ENCODE measurements around the gene STARD3NL.
A peak's percentile ranks its signal among the peaks of the same experiment; 100 is the strongest.

STARD3NL gene

DNA sequence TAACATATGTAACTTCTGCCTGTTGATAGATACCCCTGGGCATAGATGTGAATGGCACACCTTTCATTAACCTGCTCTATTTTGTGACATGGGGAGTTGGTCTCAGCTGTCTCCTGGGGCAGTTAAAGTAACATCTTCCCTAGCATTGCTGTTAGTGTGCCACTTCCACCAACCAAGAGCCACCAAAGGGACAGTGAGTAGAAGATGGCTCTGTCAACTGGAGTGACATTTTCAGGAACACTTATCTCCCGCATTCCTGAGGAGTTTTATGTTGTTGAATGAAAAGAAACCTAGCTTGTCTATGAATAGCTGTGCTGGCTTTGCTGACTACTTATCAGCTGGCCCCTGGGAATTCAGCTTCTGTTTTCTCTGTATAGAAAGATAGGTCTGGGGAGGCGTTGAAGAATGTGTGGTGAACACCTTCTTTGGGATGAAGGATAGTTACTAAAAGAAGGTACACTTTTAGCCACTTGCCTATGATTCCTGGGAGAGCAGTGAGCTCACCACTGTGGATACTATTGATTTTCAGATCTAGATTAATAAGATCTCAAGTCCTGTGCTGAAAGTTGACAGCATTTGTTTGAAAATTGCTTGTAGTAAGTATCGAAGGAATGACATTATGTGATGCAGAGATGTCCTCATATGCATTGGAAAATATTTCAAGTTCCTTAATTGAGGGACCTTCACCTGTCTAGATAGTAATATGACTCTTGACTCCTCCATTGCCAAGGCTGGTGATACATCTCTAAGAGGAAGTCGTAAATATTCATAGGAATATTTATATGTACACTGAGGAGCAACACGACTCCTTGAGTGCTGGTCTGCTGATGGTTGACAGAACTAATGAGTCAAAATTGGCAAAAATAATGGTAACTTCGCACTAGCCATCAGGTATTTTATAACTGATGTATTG, 7.6 kb downstream of the STARD3NL start:
- DNase-seq (ENCODE audit: low read depth): no peak

DNA sequence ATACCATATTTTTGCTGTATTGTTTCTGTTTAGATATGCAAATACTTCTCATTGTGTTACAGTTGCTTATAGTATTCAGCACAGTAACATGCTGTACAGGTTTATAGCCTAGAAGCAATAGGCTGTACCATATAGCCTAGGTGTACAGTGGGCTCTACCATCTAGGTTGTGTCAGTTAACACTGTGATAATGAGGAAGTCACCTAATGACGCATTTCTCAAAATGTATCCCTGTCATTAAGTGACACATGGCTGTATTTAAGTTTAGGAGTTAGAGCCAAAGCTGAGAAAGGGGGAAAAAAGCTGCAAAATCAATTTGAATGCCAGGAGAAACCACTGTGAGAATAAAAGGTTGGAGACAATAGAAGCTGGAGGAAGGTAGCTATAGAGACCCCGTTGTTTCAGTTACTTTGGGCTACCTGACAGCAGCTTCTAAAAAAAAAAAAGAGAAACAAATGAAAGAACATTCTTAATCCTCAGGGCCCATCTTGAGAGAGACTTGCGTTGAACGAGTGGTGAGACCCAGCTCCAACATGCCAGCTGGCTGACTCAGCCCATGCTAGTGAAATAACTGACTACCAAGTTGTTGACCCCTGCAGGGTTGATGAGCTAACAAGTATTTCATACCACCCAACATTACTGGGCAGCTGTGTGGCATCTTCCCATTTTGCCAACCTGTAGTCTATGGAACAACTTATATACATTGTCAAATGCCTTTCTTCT, 8.7 kb downstream of the STARD3NL start:
- DNase-seq (ENCODE audit: low read depth): no peak

DNA sequence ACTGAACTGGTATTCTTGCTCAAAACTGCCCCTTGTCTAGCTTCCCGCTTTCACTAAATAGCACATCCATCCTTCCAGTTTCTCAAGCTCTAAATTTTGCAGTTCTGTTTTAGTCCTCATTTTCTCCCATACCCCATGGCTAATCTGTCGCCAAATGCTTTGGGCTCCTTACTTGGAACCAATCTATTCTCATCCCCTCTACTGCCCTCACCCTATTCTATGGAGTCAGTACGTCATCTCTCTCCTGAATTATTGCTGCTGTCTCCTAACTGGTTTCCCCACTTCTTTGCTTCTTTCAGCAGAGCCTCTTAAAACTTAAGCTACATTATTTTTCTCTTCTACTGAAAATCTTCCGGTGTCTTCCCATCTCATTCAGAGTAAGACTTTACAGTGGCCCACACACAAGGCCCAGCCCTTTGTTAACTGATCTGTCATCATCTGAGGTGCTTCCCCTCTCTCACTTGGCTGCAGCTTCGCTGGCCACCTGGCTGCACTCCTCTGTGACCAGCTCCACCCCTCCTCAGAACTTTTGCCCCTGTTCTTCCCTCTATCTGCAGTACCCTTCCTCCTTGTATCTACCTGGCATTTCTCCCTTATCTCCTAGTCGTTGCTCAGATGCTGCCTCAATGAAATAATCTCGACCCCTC, 9.9 kb downstream of the STARD3NL start:
- no peak for DNase-seq (ENCODE audit: low read depth)

DNA sequence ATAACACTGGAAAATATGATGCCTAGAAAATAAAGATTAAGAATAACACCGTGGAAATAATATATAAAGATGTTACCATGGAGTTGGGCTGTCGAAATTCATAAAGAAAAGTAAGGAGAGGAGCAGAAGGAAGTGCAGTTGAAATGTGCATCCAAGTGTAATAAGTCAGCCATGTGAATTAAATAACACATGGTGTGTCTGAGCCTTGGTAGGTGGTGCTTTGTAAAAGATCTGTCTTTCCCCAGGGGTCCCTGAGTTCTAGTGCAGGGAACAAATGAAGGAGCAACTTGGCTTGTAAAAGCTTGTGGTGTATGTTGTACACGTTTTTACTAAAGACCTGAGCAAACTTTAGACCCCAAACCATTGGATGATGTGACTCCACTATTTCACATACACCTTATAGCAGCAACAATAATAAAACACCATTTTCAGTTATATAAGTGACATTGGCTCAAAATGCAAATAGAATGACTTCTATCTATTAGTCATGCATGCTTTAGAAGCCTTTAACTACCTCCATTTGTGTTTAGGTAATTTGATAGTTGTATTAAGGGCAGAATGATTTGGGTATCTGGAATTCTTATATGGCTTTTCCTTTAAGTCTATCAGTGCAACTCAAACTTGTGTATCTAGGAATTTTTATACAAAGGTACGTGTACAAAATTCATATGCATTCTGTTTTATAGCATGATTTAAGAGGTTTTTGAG, 11.3 kb downstream of the STARD3NL start:
- no peak for DNase-seq (ENCODE audit: low read depth)

DNA sequence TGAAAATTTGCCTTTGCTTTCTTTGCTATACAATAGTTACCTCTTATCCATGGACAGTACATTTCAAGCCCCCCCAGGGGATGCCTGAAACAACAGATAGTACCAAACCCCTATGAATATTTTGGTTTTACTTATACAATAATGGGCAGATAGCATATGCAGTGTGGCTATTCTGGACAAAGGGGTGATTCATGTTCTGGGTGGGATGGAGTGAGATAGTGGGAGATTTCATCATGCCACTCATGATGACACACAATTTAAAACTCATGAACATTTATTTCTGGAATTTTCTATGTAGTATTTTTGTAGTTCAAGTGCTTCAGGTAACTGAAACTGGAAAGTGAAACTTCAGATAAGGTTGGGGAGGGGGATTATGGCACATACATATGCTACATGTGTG, 12.0 kb downstream of the STARD3NL start:
- no peak for DNase-seq (ENCODE audit: low read depth)

DNA sequence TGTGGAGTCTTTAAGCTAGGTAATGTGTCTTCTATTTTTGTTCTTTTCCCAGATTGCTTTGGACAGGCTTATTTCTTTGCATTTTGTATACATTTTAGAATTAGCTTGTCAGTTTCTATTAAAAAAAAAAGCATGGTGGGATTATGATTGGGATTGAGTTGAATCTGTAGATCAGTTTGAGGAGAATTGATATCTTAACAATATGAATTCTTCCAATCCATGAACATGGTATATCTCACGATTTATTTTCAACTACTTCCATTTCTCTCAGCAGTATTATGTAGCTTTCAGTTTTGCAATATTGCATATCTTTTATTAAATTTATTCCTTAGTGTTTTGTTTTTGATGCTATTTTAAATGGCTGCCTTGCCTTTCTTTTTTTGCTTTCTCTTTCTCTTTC, 13.7 kb downstream of the STARD3NL start:
- no peak for DNase-seq (ENCODE audit: low read depth)

DNA sequence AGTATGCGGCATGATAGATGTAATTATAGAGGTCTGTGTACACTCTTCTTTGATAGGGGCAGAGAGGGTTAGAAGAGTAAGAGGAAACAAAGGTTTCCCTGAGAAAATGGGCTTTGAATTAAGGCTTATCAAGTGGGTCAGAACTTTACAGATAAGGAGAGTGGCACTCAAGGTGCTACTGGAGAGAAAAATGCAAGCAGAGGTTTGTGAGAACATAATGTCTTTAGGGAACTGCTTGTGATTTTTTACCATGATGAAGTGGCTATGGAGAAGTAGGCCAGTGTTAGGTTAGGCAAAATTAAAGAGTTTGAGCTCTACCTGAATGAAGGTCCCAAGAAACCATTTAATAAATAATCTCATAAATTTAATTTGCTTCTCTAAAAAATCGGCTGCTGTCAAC, 14.3 kb downstream of the STARD3NL start:
- no peak for DNase-seq (ENCODE audit: low read depth)

DNA sequence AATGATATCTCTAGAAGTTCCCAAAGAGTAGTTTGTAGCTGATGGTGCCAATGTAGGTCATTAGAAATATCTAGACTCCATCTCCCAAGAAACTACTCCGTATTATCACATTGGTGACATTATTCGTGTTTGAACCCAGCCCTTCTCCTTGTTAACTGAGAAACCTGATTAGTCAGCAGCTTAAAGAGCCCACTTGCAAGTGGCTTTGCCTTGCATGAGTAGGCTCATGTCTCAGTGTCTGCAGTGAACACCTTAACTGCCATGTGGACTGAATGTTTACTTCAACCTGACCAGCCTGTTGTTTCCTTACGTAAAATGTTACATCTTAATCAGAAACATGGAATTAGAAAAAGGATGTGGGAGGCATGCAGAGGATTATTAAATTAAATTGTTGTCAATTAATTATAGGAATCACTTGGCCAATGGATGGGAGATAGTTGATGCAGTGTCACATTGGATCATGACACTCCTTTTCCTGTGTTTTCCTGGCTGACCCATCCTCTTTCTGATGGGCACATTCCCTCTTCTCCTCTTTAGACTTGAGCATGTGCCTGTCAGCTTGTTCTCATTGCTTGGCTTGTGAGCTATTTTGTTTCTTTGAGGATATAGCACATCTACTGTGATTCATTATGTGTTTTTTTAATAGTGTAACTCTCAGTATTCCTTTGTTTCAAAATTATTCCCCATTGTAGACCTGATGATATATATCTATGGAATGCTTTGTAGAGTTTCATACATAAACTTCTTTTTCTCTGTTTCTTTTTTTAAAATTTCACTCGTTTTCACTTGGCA, 18.0 kb downstream of the STARD3NL start:
- no peak for DNase-seq (ENCODE audit: low read depth)

DNA sequence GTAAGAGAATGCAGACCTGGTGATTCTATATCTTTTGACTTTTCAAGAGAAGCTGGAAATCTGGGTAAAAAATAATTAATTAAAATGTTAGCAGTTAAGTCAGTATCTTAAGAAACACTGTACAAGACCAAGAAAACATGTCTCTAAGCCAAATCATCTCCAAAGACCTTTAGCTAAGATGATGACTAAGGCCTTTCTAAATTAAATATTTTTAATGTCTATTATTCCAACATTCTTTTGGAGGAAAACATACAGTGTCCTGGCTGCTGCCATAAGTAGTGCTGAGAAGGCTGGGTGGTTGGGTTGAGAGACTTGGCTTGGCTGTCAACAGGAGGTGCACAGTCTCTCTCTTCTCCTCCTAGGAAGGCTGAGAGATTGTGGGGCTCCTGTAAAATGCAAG, 20.3 kb downstream of the STARD3NL start:
- DNase-seq (ENCODE audit: low read depth): no peak

DNA sequence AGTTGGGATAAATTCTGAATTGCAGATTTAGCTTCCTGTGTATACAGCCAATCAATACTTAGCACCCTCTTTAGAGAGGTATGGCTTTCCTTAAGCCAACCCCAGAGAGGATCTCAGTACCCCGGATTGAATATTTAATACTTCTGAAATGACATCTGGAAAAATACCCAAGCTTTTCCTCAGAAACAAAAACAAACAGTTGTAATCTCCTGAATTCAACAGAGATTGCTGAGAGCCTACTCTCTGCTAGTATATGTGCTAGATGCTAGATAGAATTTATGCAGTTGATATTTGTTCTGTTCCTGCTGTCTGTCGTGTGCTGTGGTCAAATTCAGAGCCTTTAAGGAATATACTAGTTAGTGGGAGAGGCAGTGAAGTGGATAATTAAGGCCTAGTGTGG, 21.1 kb downstream of the STARD3NL start:
- DNase-seq (ENCODE audit: low read depth): no peak

DNA sequence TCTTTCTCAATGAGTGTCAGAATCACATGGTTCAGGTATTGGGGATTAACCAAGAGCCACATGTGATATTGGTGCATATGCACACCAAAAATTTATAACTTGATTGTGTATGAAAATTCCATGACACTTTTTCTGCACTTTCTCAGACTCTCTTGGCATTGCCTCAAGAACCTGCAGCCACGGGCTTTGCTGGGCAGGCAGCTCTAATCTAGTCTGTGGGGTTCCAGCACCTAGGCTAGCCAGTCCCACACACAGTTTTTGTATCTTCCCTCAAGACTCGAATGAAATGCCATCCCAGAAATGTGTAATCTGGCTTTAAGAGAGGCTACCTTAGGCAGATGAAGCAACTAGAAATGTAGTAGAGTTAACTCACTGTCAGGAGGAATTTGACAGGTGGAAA, 21.7 kb downstream of the STARD3NL start:
- DNase-seq (ENCODE audit: low read depth): no peak

DNA sequence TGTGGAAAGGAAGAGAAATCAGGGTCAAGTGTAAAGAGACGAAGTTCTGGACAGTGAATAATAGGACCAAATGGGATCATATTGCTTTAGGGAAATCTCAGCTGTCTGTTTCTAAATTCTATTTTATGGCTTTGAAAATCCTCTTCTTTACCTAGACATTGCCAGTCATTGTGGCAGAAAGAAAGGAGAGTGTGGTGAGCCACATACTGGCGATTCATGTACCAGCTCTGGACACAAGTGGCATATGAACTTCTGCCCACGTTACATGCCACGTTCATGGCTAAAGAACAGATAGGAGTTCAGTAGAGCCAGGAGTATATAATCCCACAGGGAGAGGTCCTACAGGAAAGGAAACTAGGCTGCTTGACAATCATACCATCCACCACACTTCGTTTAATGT, 28.0 kb downstream of the STARD3NL start:
- no peak for DNase-seq (ENCODE audit: low read depth)

DNA sequence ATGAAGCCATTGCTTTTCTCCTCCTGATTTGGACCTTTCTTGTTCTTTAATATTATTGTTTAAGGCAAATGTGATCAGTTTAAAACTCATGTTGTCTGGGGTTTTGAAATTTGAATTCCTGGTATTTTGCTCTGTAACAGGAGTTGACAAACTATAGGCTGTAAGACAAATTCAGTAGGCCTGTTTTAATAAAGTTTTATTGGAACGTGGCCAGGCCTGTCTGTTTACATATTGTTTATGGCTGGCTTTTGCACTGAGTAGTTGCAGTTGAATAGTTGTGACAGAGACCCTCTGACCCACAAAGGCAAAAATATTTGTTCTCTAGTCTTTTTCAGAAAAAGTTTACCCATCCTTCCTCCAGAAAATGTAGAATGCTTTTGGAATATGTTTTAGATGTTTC, 29.8 kb downstream of the STARD3NL start:
- DNase-seq (ENCODE audit: low read depth): no peak

DNA sequence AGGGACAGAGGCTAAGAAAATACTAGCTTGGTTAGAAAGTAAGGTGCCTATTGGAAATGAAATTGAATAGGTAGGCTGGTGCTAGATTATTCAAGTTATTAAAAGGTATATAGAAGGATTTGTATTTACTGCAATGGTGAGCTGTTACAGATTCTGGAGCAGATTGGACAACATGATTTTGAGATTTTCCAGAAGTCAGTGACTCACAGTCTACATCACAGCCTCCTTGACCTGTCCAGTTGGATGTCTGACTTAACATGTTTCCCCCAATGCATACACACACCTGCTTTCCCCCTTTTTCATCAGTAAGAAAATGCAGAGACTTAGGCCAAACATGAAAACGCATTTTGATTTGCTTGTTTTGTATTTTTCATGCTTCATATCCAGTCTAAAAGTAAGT, 33.4 kb downstream of the STARD3NL start:
- no peak for DNase-seq (ENCODE audit: low read depth)

DNA sequence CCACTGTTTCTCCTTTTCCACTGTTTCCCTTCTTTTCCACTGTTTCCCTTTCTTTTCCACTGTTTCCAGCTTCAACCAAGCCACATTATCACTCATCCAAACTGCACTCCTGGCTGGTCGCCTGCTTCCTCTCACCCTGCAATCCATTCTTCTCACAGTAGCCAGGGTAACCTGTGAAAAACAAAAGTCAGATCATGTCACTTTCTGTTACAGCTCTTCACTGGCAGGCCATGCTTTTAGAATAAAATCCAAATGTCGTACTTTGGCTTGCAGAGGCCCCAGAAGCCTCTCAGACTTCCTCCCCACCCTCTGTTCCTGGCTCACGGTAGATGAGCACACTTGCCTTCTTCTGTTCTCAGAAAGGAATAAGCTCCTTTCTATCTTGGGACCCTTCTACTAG, 33.9 kb downstream of the STARD3NL start:
- no peak for DNase-seq (ENCODE audit: low read depth)

DNA sequence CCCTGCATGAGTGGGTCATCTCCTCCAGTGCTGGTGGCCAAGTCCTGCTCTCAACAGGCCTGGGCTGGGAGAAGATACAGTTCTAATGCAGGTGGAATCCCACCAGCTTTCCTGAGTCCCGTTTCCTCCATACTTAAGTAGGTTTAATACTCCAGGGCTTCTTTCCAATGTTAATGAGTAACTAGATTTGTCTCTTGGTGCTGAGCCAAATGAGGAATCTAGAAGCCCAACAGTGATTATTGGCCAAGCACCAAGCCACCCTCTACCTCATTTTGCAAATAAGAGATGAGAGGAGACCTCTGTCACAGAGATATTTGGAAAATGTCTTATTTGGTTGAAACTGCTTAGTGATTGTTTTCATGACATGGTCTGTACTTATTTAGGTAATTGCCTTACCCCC, 37.1 kb downstream of the STARD3NL start:
- no peak for DNase-seq (ENCODE audit: low read depth)

DNA sequence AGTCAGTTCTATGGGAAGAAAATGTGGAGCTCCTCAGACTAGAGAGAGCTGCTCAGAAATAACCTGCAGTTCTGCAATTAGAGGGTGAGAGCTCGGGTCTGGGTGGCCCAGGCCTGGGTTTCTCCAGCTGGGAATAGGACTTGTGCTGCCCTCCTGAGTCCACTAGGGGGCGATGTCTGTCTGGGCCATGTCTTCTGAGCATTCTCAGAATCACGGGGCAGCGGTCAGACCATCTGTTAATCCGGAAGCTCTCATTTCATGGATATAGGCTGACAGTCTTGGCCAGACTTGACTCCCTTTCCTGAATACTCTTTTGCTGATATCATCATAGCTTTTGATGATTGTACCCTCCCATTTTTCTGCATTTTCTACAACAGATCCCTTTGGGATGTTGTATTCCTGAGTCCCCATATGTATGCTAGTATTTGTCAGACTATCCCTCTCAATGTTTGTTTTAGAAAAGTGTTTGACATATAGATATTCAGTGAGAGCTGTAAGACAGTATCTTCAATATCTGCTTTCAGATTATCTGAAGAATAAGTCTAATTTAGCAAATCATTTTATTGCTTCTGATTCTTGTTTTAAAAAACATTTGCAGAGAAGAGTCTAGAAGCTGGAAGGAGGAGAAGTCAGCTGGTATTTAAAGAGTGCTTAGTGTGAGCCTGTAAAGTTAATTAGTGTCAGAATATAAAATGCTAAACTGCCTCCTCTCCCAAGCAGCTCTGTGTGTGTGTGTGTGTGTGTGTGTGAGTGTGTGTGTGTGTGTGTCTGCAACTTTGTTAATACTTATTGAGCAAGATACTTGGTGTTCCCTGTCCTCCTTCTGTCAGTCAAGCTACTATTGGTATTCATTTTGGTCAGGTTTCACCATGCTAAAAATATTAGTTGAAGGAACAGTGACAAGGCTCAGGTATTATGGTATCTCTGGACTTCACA, 38.0 kb downstream of the STARD3NL start:
- DNase-seq (ENCODE audit: low read depth): peak; percentile 47

DNA sequence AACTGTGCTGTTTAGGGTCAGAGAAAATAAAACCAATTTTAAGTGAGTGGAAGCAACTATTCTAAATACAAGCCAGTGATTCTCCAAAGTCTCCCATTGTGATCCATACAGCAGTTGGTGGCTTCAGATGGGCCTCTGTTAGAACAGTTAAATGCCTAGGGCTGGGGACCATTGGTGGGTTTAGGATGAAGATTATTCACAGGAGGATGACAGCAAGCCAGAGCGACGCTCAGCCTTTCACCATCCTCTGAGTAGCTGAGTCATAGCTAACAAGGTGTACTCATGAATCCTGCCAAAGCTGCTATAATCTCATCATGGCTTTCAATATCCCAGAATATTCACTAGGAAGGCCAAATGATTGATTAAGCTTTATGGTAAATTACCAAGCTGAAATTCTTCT, 39.6 kb downstream of the STARD3NL start:
- DNase-seq (ENCODE audit: low read depth): no peak

DNA sequence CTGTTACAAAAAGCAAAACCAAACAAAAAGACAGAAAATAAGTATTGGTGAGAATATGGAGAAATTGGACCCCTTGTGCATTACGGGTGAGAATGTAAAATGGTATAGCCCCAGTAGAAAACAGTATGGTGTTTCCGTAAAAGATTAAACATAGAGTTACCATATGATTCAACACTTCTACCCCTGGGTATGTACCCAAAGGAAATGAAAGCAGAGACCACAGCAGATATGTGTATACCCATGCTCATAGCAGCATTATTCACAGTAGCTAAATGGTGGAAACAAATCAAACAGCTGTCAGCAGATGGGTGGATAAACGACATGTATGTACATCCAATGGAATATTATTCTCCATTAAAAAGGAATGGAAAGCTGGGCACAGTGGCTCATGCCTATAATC, 42.4 kb downstream of the STARD3NL start:
- DNase-seq (ENCODE audit: low read depth): no peak

DNA sequence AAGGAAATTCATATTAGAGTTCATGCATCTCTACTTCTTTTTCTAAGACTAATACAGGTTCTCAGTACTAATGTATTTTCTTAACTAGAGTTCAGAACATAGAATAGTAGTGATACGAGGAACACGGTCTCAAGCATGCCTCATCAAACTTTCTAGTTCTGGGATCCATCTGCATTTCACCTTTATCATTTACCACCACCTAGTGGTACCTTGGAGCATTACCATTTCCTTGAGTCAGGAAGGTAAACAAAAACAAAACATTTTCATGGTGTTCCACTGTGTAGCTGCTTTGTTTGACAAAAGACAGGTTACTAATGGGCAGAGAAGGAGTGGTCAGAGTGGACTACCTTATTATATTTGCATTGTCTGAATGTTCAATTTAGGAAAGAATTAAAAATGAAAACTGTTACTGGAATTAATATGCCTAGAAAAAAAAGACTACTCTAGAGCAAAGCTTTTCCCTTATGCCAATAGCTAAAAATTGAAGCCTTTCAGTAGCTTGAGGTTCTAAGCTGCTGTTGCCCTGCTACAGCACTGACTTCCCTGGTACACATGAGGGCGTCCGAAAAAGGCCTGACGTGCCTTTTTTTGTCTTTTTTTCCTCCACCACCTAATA, 44.5 kb downstream of the STARD3NL start:
- no peak for DNase-seq (ENCODE audit: low read depth)
